ENCODE results near the gene MED13L.

Gene MED13L

GRCh38 chr12:116213885-116214527, 63.5 kb downstream of the MED13L start:
- DNase-seq = no peak

- DNase-seq = no peak
Observed at GRCh38 chr12:116213014-116213413, 64.5 kb downstream of the MED13L start.

- DNase-seq = no peak
Observed at GRCh38 chr12:116210762-116211161, 66.7 kb downstream of the MED13L start.

GRCh38 chr12:116210131-116210530, 67.4 kb downstream of the MED13L start:
- DNase-seq = no peak

GRCh38 chr12:116209503-116209902, 68.0 kb downstream of the MED13L start:
- no peak for DNase-seq

GRCh38 chr12:116207274-116207673, 70.2 kb downstream of the MED13L start:
- DNase-seq = no peak

GRCh38 chr12:116206828-116207227, 70.7 kb downstream of the MED13L start:
- no peak for DNase-seq

GRCh38 chr12:116204785-116205184, 72.7 kb downstream of the MED13L start:
- no peak for DNase-seq

GRCh38 chr12:116204169-116204568, 73.3 kb downstream of the MED13L start:
- no peak for DNase-seq

- DNase-seq = no peak
Observed at GRCh38 chr12:116202940-116203339, 74.6 kb downstream of the MED13L start.

GRCh38 chr12:116202433-116202832, 75.1 kb downstream of the MED13L start:
- no peak for DNase-seq

- DNase-seq = no peak
Observed at GRCh38 chr12:116201908-116202307, 75.6 kb downstream of the MED13L start.

GRCh38 chr12:116201359-116201758, 76.1 kb downstream of the MED13L start:
- DNase-seq = no peak

- DNase-seq = no peak
Observed at GRCh38 chr12:116200812-116201211, 76.7 kb downstream of the MED13L start.

- DNase-seq = no peak
Observed at GRCh38 chr12:116199160-116199706, 78.3 kb downstream of the MED13L start.

- no peak for DNase-seq
Observed at GRCh38 chr12:116196752-116197718, 80.5 kb downstream of the MED13L start.

GRCh38 chr12:116196226-116196625, 81.3 kb downstream of the MED13L start:
- no peak for DNase-seq

- DNase-seq = no peak
Observed at GRCh38 chr12:116194935-116195431, 82.5 kb downstream of the MED13L start.

- no peak for DNase-seq
Observed at GRCh38 chr12:116189692-116190091, 87.8 kb downstream of the MED13L start.

- no peak for DNase-seq
Observed at GRCh38 chr12:116188581-116188980, 88.9 kb downstream of the MED13L start.

GRCh38 chr12:116187151-116187511, 90.4 kb downstream of the MED13L start:
- DNase-seq = no peak

- no peak for DNase-seq
Observed at GRCh38 chr12:116186482-116187150, 90.9 kb downstream of the MED13L start.
